Measurements from ENCODE around the gene FARS2.

GRCh38 chr6:5498579-5498899, 237.2 kb downstream of the FARS2 start:
- TF ChIP-seq, protein P1, sequence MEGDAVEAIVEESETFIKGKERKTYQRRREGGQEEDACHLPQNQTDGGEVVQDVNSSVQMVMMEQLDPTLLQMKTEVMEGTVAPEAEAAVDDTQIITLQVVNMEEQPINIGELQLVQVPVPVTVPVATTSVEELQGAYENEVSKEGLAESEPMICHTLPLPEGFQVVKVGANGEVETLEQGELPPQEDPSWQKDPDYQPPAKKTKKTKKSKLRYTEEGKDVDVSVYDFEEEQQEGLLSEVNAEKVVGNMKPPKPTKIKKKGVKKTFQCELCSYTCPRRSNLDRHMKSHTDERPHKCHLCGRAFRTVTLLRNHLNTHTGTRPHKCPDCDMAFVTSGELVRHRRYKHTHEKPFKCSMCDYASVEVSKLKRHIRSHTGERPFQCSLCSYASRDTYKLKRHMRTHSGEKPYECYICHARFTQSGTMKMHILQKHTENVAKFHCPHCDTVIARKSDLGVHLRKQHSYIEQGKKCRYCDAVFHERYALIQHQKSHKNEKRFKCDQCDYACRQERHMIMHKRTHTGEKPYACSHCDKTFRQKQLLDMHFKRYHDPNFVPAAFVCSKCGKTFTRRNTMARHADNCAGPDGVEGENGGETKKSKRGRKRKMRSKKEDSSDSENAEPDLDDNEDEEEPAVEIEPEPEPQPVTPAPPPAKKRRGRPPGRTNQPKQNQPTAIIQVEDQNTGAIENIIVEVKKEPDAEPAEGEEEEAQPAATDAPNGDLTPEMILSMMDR (IDR thresholded peaks at IDR 0.05) = no peak
- TF ChIP-seq POLR2A (IDR thresholded peaks at IDR 0.05) = no peak

All from esophagus squamous epithelium (tissue), 4 donors.